Hematopoietic multipotent progenitor cell treated with erythropoietin and hydrocortisone succinate and interleukin-3 and kit ligand, for 17 days (in vitro differentiated cells): ENCODE measurements around the gene HRG.

Source experiments
- DNase-seq: peaks from one replicate; pipeline ENCODE4 v3.0.0-alpha.2; 2015; ENCODE audit warnings: low spot score

HRG gene

DNA sequence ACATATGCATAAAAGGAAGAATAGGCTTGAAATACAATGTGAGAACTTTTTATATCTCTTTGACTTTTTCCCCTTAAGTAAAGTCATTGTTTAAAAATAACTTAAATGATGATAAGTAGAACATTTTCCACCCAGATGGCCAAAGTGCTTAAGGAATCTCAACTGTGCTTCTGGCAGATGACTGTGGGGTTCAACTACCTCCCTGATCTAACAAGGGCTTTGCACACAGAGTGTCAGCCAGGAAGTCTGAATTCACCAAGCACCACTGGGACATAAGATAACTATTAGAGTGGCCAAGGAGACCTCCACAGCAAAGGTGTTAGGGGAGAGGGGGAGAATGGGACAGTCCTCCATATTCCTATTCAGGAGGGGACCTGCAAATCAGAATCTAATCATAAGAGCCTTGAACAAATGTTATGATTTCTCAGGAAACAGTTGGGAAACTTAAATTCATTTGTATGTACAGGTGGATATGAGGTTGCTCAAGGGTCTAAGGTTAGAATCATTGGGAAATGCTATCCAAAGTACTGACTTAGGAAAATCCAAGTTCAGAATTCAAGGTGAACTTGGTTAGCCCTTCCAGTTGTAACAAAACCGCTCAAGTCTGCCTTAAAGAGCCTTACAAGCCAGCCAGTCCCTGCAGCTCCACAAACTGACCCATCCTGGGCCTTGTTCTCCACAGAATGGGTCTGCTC is 25.9 kb upstream of the HRG start, which contains the start of gene FETUB:
TSS of gene FETUB (plus strand) at position 622 of the 695 bp plus-strand sequence. CDS start at position 684, 62 bp downstream.
- DNase-seq, result no peak

DNA sequence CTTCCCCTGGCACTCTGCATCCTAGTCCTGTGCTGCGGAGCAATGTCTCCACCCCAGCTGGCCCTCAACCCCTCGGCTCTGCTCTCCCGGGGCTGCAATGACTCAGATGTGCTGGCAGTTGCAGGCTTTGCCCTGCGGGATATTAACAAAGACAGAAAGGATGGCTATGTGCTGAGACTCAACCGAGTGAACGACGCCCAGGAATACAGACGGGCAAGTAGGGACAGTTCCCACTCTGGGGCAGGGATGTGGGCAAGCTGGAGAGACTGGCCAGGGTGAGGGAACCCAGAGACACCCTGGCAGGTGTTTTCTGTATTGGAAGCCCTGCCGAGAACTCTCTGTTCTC is 25.4 kb upstream of the HRG start:
- no peak for DNase-seq

DNA sequence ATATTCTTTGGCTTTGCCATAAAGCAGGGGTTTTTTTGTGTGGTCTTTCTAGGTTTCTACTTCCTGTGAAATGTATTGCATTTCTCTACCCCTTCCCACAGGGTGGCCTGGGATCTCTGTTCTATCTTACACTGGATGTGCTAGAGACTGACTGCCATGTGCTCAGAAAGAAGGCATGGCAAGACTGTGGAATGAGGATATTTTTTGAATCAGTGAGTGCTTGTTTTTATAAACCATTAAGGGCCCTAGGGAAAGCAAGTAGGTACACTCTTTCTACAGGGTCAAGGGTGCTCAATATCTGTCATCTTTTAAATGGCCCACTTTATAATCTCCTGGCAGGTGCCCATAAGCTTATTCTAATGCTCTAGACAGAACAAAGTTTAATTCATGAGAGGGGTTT is 24.9 kb upstream of the HRG start:
- DNase-seq, result no peak

DNA sequence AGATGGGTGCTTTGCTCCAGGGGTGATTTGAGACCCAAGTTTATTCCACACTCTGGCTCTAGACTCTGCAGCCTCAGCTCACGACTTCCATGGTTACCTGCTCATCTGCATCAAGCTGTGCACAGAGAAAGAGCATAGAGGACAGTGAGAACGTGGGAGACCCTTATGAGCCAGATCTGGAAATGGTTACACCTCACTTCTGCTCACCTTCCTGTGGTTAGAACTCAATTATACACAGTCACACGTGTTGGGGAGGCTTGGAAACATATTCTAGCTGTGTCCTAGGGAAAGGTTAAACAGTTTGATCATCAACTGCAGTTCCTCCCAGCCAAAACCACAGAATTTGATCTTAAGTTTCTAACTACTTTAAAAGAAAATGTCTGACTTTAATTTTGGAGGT is 23.8 kb upstream of the HRG start:
- DNase-seq, result no peak

DNA sequence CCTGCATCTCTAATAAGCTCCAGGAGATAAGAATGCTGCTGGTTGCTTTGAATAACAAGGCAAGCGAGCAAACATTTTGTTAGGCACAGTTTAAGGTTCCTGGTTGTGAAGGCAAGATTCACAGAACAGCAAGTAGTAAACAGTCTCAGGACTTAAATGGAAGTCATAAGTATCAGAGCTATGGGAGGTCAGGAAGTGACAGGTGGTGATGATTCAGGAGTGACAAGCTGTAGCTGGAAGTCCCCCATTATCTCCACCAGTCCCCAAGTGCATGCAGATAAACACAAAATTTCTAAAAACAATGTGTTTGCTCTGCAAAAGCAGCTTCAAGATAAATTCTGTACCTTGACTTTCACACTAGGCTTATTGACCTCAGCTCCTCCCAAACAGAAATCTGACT is 22.3 kb upstream of the HRG start:
- no peak for DNase-seq

DNA sequence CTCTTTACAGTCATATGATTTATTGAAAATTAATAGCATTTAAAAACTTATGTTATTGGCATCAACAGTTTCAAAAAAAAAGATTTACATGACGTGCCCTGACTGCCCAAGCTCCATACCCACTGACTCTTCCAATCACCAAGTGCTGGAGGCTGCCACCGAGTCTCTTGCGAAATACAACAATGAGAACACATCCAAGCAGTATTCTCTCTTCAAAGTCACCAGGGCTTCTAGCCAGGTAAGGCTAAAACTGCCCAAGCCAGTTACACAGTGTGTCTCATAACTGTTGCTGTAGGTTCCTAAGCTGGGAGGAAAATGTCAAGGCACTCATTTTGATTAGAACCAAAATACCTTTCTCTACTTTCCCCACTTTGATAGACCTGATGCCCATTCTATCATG is 21.1 kb upstream of the HRG start:
- no peak for DNase-seq

DNA sequence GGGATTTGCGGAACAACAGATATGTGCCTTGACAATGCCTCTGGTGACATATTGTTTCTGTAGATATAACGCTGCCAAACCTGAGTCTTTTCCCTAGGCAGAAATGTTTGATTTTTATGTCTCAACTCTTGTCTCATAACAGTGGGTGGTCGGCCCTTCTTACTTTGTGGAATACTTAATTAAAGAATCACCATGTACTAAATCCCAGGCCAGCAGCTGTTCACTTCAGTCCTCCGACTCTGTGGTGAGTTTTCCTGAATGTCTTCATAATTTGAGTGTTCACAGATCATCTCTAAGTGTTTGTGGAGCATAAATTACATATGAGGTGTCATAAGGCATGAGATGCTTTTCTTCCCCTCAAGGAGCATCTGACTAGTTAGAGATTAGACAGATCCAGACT is 19.7 kb upstream of the HRG start:
- DNase-seq, result no peak

DNA sequence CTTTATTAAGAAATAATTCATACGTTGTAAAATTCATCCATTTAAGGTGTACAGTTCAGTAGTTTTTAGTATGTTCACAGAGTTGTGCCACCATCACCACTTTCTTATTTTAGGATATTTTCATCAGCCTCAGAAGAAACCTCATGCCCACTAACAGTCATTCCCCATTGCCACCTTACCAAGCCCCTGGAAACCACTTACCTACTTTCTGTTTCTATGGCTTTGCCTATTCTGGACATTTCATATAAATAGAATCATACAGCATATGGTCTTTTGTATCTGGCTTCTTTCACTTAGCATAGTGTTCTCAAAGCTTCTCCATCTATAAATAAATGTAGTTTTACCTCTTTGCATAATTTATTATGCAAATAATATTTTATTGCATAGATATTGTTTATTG is 19.0 kb upstream of the HRG start:
- no peak for DNase-seq

DNA sequence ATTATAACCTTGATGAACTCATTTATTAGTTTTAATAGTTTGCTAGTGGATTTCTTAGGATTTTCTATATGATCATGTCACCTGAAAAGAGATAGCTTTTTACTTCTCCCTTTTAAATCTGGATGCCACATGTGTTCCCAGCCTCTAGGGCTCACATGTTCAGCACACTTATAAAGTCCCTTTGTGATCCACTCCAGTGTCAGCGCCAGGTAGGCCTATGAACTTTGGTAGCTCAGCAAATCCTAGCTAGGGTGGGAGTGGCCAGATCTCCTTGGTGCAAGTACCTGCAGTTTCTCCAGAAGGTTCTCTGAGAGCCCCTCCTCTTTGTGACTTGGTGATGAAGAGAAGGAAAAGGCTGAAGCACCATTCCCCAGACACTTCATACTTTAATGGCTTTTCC is 17.0 kb upstream of the HRG start:
- no peak for DNase-seq

DNA sequence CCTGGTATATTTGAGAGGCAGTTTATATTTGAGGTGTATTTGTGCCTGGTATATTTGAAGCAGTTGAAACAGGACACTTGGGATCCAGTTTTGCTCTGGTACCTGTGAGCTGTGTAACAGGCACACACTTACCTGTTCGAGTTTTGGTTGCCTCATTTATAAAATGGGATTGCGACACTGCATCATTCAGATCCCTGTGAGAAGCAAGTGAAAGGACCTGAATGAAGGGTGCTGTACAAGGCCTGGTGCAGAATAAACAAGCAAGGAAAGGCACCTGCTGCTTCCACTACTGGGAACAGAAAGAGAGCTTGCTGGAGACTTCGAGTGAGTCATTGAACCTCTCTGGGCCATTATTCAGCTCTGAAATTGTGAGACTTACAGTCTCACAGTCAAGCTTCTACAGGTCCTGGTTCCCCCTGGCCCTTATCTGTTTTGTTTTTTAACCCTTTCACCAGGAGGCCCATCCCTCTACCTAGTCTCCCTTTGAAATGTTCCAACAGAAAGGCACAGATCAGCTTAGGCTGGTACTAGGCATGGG is 14.1 kb upstream of the HRG start:
- no peak for DNase-seq

DNA sequence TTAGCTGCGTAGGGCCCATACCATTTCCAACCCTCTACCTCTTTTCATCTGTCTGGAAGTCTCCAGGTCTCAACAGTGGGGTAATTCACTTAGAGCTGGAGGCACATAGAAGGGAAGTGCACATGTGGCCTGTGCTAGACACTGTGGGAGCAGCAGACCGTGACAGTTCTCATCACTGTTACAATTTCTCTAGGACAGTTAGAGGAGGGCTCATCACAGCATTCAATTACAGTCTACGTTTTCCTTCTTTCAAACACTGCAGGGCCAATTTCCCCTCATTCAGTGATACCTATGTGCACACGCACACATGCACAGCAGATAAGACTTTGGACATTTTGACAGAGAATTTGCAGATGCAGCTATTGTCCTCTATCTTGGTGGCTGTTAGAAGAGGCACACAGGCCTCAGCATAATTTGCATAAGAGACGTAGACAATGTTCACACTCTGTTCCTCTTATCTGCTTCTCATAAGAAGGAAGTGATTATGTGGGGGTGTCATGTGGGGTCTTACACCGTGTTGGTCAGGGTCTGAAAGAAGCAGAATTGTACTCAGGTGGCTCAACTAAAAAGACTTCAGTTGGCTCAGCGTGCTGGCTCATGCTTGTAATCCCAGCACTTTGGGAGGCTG is 12.6 kb upstream of the HRG start:
- no peak for DNase-seq

DNA sequence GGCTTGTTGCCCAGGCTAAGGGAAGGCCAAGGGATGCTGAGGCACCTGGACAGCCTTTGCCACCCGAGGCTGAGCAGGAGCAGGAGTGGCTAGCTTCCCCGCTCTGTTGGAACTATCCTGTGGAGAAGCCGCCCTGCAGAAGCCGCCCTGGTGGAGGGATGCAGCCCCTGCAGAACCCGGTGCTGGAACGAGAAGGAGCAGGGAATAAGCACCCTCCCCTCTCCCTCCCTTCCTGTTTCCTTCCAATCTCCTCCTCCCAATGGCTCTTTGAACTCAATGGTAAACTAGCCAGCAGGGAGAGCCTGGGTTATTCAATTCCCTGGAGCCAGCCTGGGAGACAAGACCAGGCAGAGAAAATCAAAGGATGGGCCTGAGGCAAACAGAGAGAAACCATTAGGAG is 11.8 kb upstream of the HRG start:
- DNase-seq, result no peak

DNA sequence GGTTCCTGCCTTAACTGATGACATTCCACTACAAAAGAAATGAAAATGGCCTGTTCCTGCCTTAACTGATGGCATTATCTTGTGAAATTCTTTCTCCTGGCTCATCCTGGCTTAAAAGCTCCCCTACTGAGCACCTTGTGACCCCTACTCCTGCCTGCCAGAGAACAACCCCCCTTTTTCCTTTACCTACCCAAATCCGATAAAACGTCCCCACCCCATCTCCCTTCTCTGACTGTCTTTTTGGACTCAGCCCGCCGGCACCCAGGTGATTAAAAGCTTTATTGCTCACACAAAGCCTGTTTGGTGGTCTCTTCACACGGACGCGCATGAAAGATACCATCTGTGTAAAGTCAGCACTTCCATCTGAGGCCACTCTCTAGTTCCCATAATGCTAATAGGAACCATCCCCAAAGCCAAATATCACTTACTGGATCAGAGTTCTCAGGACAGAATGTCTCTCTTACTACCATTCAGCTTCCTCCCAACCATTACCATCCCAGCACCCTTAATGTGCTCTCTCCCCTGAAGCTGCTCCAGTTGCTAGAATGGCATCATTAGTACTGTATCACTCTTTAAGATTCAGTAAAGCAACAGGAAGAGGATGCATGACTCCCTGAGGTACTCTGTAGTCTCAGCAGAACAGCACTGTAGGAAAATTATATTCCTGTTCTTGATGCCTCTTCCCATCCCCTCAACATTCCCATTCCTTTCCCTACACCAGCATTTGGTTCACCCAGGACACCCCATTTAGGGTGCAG is 2.3 kb upstream of the HRG start:
- DNase-seq, result no peak

DNA sequence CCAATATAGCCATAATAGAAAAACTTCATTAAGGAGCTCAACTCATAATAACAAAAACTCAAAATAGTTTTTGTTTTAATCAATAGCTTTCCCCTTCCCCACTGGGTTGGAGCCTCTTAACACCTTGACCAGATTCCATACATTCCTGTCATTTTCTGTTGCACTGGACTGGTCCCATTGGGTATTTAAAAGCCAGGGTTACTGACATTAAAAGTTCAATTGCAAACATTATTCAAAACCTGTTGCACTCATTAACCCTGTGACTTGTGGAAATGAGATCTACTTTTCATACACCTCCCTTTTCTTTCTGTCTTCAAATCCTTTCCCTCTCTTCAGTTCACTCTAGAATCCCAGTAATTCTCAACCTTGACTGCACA is 1.7 kb upstream of the HRG start:
- DNase-seq, result no peak

DNA sequence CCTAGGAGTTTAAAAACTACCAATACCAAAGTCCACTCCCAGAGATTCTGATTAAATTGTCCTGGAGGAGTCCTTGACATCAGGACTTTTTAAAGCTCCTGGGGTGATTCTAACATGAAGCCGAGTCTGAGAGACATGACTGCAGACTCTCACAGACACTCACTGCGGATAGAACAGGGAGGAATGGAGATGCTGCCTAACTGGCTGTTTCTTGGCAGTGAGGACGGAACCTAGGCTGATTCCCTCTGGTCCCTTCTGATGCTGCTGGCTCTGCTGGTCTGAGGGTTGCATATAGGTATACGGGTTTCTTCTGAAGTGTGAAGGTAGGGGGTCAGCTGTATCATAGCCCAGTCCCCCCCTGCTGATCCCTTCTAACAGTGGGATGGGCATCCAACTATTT is 1.3 kb upstream of the HRG start:
- DNase-seq, result no peak

DNA sequence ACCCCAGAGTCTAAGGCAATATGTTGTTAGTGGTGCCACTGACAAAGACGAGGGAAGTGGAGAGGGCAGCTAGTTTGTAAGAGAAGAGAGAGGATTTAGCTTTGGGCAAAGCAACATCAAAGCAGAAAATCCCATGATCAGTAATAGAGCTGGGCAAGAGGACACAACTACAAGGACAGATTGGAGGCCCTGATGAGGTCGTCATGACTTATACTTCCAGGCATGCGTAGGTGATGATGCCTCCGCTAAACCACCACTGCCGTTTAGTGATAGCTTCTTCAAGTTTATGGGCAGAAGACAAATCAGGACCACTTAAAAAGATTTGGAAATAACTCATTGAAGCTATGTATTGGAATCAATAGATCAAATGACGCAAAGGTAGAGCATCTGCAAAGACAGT is 2.6 kb downstream of the HRG start:
- no peak for DNase-seq

DNA sequence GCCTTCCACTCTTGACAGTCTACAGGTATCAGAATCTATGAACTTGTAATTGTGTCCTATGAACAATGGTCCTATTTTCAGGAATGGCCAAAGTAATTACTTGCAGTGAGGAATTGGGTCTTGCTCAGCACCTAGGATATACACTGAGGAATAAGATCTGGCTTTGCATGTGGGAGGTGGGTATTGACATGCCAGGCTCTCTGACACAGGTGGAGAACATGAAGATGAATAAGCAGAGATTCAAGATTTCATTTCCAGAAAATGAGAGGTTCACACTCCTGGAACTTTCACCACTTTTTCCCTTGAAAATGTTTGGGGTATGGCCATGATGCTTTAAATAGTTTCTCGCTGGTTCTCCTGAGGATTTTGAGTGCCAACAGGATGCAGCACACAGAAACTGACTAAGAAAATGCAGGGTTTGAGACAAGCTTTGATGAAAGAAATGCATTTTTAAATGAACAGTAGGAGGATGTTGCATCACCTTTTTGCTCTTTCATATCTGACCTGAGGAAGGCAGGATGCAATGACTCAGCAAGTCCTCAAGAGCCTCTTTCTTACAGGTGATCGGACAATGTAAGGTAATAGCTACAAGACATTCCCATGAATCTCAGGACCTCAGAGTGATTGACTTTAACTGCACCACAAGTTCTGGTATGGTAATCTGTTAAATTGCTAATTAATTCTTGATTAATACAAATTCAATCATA is 3.7 kb downstream of the HRG start:
- DNase-seq, result no peak

DNA sequence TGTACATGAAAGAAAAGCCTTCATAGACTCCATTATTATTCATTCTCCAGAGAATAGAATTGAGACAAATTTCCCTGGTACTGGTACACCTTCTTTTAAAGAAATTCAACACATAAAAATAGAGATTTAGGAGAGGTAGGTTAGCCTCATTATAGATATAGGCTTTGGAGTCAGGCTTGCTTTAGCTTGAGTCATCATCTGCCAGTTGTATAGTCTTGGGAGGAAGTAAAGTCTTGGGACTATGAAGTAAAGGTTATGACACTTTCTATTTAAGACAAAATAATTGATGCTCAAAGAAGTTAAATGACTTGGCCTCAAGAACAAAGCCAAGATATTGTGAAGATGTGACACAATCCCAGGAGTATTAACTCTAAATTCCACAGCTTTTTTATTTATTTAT is 4.3 kb downstream of the HRG start:
- DNase-seq, result no peak

DNA sequence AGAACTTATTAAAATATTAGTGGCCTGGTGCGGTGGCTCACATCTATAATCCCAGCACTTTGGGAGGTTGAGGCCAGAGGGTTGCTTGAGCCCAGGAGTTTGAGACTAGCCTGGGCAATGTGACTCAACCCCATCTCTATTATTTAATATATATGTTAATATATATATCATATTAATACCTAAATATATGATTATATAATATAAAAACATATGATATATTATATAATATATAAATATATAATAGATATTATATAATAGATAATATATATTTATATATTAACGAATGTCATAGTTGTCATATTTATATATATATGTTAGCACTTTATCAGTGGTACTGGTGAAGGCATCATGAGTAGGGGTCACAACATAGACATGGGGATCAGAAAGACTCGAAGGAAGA is 5.2 kb downstream of the HRG start:
- DNase-seq, result no peak

DNA sequence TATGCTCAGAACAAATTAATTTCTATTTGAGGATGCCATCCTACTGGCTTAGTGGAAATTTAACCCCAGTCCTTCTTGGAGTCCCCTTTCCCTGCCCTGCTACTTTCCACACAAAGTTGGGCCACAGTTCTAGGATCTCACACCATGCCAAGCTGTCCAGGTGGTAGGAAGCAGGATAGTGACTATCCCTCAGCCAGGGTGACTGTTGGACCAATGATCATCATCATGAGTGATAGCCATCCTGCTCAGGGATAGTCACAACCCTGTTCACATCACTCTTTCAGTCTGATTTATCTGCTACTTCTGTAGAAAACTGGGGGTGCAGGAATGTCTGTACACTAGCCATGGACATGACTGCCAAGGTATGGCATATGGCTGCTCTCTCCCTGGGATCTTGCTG is 12.8 kb downstream of the HRG start:
- no peak for DNase-seq

DNA sequence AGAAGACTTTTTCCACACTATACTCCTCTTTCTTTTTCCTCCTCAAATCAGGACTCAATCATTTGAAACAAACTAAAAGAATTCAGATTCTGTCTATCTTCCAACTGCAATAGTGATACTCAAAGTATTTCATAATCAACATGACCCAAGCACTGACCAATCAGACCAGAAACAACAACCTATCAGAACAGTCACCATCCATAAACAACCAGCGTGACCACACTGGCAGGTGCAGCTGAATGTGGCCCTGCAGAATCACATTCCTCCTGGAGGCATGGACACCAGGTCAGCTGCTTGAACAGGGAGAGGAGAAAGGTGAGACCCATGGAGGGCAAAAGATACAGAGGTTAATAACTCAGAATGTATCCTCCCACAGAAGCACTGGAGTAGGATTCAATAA is 13.3 kb downstream of the HRG start:
- DNase-seq, result no peak

DNA sequence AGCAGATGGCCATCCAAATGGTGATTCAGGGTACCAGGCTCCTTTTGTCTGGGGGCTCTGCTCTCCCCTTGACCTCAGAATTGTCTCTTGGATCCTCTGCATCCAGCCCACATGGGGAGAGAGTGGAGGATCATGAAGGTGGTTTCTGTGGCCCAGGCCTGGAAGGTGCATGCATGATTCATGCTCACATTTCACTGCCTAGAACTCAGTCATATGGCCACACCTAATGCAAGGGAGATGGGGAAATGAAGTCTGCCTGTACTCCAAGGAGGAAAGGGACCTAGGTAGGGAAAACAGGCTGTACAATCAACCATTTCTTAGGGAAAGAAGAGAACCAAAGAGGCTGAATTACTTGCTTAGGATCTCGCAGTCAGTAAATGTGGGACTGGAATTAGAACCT is 15.1 kb downstream of the HRG start:
- no peak for DNase-seq

DNA sequence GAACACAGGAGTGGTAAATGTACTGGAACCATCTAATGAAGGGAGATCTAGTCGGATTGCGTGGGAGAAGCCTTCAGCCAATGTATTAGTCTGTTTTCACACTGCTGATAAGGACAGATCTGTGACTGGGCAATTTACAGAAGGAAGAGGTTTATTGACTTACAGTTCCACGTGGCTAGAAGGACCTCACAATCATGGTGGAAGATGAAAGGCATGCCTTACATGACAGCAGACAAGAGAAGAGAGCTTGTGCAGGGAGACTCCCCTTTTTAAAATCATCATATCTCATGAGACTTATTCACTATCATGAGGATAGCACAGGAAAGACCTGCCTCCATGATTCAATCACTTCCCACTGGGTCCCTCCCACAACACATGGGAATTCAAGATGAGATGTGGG is 17.0 kb downstream of the HRG start:
- no peak for DNase-seq
